ENCODE results near the gene ORAI2.
"Not testable (repeated sequence)": the region's sequence is repeated elsewhere in the genome, so short reads cannot be mapped to it uniquely, and the experiment has no call there.

Gene ORAI2

GRCh38 chr7:102433219-102434038, at the start of gene ORAI2:
Gene ORAI2, plus strand, starts transcription at chr7:102433575. Its CDS starts 5,382 bp downstream, at chr7:102438957.
- DNase-seq: peak; percentile 84

GRCh38 chr7:102387064-102387463, 46.3 kb upstream of the ORAI2 start:
- no peak for DNase-seq

- DNase-seq: no peak
Observed at GRCh38 chr7:102389810-102390209, 43.6 kb upstream of the ORAI2 start.

- peak; percentile 69 for DNase-seq
Observed at GRCh38 chr7:102390697-102391484, 42.5 kb upstream of the ORAI2 start.

GRCh38 chr7:102392330-102392729, 41.0 kb upstream of the ORAI2 start:
- DNase-seq: no peak

- DNase-seq: no peak
Observed at GRCh38 chr7:102393467-102393866, 39.9 kb upstream of the ORAI2 start.

- no peak for DNase-seq
Observed at GRCh38 chr7:102395592-102395872, 37.8 kb upstream of the ORAI2 start.

- peak; percentile 84 for DNase-seq
Observed at GRCh38 chr7:102395873-102396709, 37.3 kb upstream of the ORAI2 start, which contains the start of gene PRKRIP1. Gene PRKRIP1, plus strand, starts transcription at chr7:102396363. Its CDS starts 49 bp downstream, at chr7:102396412.

GRCh38 chr7:102396710-102397019, 36.7 kb upstream of the ORAI2 start:
- DNase-seq: no peak

- DNase-seq: no peak
Observed at GRCh38 chr7:102398543-102398942, 34.8 kb upstream of the ORAI2 start.

GRCh38 chr7:102400360-102400759, 33.0 kb upstream of the ORAI2 start:
- no peak for DNase-seq

GRCh38 chr7:102403563-102403962, 29.8 kb upstream of the ORAI2 start:
- DNase-seq: no peak

GRCh38 chr7:102404005-102404861, 29.1 kb upstream of the ORAI2 start:
- DNase-seq: peak; percentile 36

GRCh38 chr7:102404862-102405188, 28.6 kb upstream of the ORAI2 start:
- not testable (repeated sequence) for DNase-seq

GRCh38 chr7:102407910-102408309, 25.5 kb upstream of the ORAI2 start:
- no peak for DNase-seq

- DNase-seq: not testable (repeated sequence)
Observed at GRCh38 chr7:102408530-102408929, 24.8 kb upstream of the ORAI2 start.

- DNase-seq: no peak
Observed at GRCh38 chr7:102409340-102409739, 24.0 kb upstream of the ORAI2 start.

- no peak for DNase-seq
Observed at GRCh38 chr7:102410123-102410522, 23.3 kb upstream of the ORAI2 start.

GRCh38 chr7:102410918-102411317, 22.5 kb upstream of the ORAI2 start:
- no peak for DNase-seq

GRCh38 chr7:102412548-102412947, 20.8 kb upstream of the ORAI2 start:
- DNase-seq: peak; percentile 40

- no peak for DNase-seq
Observed at GRCh38 chr7:102413091-102413490, 20.3 kb upstream of the ORAI2 start.

- no peak for DNase-seq
Observed at GRCh38 chr7:102413611-102414010, 19.8 kb upstream of the ORAI2 start.
